PC-9 (cell line): ENCODE measurements around the gene ANP32A. TPM values are rescaled to one million over a fixed set of nuclear protein-coding genes. Genes with fewer than 3 reads are reported as not detected.

ENCODE experiments used
- microRNA-seq: library from miRNA; unstranded; fragments of <30 nt; microRNA quantifications from one replicate; pipeline ENCODE4 v1.2.0, GENCODE V29; 2021; ENCODE audit warnings: borderline number of aligned reads, borderline replicate concordance
- total RNA-seq: library from RNA; stranded (reverse); gene quantifications from 2 replicates; pipeline ENCODE4 v1.2.3, GENCODE V29; 2021

ANP32A gene
- total RNA-seq, 1 experiment from 2014 or later = 182 TPM

Small RNA genes lying within 50 kb of the gene (microRNA-seq; reads per million reads assigned to microRNA genes)
- not detected for gene MIR4312

Other genes with a start within 250 kb of the ANP32A start
- gene CORO2B, start 241.9 kb downstream of the ANP32A start, total RNA-seq = 0.53 and 0.59 TPM in 2 replicates
- gene SPESP1, start 109.6 kb upstream of the ANP32A start, total RNA-seq = not detected in 2 replicates
- 0.85 and 1.5 TPM in 2 replicates for gene NOX5, start 193.8 kb upstream of the ANP32A start, total RNA-seq